Gastrocnemius medialis (tissue), 4 donors: Measurements from ENCODE around the gene SIN3A.

Experiments used
- POLR2A ChIP-seq, 2 donors: fragments of 450-650 bp; IDR thresholded peaks; one replicate each; pipeline ENCODE4 v1.6.1; 2017; ENCODE audit warnings: antibody characterized with exemption in 2 of 2, mild to moderate bottlenecking in 2 of 2, moderate library complexity in 2 of 2
- TF ChIP-seq, protein P1 (sequence below), 5 experiments: fragments of 450-650 bp in 3 of 5; fragments of 200-600 bp in 2 of 5; sonication (generic) in 2 of 5; IDR thresholded peaks in 4 of 5; conservative IDR thresholded peaks in 1 of 5; 1 replicate in 4 of 5; 2 replicates in 1 of 5; pipeline ENCODE4 v1.5.1; 2016 to 2019; ENCODE audit warnings: antibody characterized with exemption in 5 of 5, mild to moderate bottlenecking in 3 of 5, moderate library complexity in 3 of 5

DNA sequence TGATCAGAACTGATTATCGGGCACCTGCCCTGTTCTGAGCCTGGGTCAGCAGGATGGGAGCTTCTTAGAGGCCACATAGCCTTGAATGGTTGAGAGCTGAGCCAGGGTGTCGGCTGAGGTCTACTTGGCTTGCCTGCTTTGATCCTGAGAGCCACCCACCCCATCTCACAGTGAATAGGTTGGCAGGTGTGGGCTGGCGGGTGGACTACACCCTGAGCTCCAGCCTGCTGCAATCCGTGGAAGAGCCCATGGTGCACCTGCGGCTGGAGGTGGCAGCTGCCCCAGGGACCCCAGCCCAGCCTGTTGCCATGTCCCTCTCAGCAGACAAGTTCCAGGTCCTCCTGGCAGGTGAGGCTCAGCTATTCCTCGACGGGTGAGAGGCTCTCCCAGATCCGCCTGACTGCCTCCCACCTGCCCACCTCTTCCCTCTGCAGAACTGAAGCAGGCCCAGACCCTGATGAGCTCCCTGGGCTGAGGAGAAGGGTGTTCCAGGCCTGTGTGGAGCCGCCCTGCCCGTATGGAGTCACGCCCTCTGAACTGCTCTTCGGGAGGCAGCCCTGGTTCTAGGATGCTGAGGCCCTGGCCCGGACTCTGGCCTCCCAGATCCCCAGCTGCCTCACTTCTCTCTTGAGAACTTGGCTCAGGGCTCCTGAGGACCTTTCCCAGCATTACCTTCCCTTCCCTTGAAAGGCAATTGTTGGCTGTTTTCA is 111.8 kb downstream of the SIN3A start:
- TF ChIP-seq, protein P1, sequence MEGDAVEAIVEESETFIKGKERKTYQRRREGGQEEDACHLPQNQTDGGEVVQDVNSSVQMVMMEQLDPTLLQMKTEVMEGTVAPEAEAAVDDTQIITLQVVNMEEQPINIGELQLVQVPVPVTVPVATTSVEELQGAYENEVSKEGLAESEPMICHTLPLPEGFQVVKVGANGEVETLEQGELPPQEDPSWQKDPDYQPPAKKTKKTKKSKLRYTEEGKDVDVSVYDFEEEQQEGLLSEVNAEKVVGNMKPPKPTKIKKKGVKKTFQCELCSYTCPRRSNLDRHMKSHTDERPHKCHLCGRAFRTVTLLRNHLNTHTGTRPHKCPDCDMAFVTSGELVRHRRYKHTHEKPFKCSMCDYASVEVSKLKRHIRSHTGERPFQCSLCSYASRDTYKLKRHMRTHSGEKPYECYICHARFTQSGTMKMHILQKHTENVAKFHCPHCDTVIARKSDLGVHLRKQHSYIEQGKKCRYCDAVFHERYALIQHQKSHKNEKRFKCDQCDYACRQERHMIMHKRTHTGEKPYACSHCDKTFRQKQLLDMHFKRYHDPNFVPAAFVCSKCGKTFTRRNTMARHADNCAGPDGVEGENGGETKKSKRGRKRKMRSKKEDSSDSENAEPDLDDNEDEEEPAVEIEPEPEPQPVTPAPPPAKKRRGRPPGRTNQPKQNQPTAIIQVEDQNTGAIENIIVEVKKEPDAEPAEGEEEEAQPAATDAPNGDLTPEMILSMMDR (IDR thresholded peaks at IDR 0.05 in 4 of 5, conservative IDR thresholded peaks at IDR 0.05 in 1 of 5) = no peak
- TF ChIP-seq POLR2A (IDR thresholded peaks at IDR 0.05) = no peak
